Stimulated activated effector memory CD8-positive, alpha-beta T cell treated with anti-CD3 and anti-CD28 coated beads, Interleukin-12 subunit alpha, Interleukin-12 subunit beta, amount 100 ng/mL, for 72 hours (primary cell): ENCODE measurements around the gene ITCH.
A peak's percentile ranks its signal among the peaks of the same experiment; 100 is the strongest.

Experiments
- ATAC-seq: fragments of 150-1000 bp; cut with Tn5 transposase; 2 replicates; pipeline ENCODE4 v1.10.0; 2021
- DNase-seq, 2 donors: peaks; one replicate each; pipeline ENCODE4 v3.0.0; 2021 to 2022; ENCODE audit warnings: low spot score in 2 of 2
- H3K27ac Mint-ChIP-seq: one replicate; pipeline ENCODE4 v1.8.0; 2022; ENCODE audit warnings: mild to moderate bottlenecking, mixed read lengths
- H3K36me3 Mint-ChIP-seq: one replicate; pipeline ENCODE4 v1.8.0; 2022; ENCODE audit warnings: mild to moderate bottlenecking, mixed read lengths
- H3K4me1 Mint-ChIP-seq: one replicate; pipeline ENCODE4 v1.8.0; 2022; ENCODE audit warnings: mixed read lengths
- H3K4me3 Mint-ChIP-seq: one replicate; pipeline ENCODE4 v1.8.0; 2022; ENCODE audit warnings: mild to moderate bottlenecking, mixed read lengths
- H3K9me3 Mint-ChIP-seq: one replicate; pipeline ENCODE4 v1.8.0; 2022; ENCODE audit warnings: mixed read lengths

Gene ITCH

DNA sequence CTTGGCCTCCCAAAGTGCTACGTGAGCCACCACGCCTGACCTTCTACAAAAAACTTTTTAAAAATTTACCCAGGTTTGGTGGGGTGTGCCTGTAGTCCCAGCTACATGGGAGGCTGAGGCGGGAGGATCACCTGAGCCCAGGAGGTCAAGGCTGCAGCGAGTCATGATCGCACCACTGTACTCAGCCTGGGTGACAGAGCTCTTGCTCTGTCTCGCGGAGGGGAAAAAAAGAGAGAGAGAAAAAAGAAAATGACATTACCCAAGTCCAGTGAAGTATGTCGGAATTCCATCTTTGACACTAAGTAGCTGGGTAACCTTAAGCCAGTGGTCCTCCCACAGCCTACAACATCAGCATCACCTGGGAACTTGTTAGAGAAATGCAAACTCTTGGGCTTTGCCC is 176.7 kb downstream of the ITCH start:
- H3K9me3 Mint-ChIP-seq, result no peaks in the 10 kb centered on the region
- ATAC-seq, result no peak

DNA sequence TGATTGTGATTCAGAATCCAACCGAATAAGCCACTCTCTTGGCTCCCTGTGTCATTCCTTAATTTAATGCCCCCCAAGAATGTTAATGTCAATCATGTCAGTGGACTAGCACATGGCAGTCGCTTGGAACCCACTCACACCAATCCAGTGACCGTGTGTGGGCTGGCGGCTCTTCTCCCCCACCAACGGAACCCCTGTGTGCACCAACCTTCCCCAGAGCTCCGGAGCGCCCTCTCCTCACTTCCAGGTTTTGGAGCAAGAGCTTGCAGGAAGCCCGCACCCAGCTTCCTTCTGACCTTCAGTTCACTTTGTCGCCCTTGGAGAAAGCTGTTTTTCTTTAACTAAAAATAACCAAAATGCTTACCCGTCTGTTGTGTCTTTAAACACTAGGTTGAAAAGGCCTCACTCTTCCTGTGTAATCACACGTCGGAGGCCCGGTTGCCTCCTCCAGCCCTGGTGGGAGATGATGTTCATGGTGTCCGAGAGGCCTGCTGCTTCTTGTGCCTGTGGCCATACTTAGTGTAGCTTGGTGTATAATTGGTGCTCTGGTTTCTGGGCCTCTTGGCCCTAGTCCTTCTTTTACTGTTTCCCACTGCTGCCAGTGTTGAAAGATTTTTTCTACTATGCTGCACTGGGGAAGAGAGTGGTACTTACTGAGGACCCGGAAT is 177.7 kb downstream of the ITCH start:
- H3K4me1 Mint-ChIP-seq, result peaks cover 18% of the 10 kb centered on the region
- peak overlapping the region; percentile 93 for H3K27ac Mint-ChIP-seq
- peak overlapping the region; percentile 25 for H3K4me3 Mint-ChIP-seq
- DNase-seq (no peak), ATAC-seq (no peak)
- no peaks in the 10 kb centered on the region for H3K9me3 Mint-ChIP-seq
- peaks cover 65% of the 10 kb centered on the region for H3K36me3 Mint-ChIP-seq

More for the DNA sequence above, 176.7 kb downstream of the ITCH start:
- peaks cover 74% of the 10 kb centered on the region for H3K36me3 Mint-ChIP-seq
- no peak overlapping the region for H3K4me3 Mint-ChIP-seq
- no peak for DNase-seq
- peaks cover 22% of the 10 kb centered on the region for H3K4me1 Mint-ChIP-seq
- no peak overlapping the region for H3K27ac Mint-ChIP-seq

DNA sequence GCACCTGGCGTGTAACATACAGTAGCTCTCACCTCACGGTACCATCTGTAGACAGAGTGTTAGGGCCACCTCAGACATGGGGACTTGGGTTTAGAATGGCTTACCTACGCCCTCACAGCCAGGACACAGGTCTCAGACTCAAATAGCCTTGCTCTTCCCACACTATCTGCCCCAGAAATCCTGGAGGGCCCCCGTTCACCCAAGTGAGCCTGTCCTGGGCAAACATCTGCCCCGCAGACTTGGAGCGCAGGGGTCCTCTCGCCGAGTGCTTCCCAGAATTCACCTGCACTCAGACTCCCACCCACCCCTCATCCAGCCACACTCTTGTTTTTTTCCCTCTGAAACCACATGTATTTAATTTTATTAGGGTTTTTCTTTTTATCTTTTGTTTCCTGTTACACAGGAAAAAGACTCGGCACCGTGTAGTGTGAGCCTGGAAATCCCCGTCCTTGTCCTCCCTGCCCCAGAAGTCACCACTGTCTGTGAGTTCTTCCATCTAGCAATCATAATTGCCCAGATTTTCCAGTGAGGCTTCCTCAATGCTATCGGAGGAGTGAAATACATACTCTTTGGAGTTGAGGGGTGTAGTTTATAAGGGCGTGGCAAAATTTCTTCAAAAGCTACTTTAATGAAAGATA is 178.3 kb downstream of the ITCH start:
- DNase-seq (no peak), ATAC-seq (peak; percentile 61)
- Mint-ChIP-seq H3K4me3 (peak overlapping the region; percentile 25), H3K36me3 (peaks cover 58% of the 10 kb centered on the region), H3K27ac (peak overlapping the region; percentile 93), H3K4me1 (peaks cover 16% of the 10 kb centered on the region), H3K9me3 (no peaks in the 10 kb centered on the region)

DNA sequence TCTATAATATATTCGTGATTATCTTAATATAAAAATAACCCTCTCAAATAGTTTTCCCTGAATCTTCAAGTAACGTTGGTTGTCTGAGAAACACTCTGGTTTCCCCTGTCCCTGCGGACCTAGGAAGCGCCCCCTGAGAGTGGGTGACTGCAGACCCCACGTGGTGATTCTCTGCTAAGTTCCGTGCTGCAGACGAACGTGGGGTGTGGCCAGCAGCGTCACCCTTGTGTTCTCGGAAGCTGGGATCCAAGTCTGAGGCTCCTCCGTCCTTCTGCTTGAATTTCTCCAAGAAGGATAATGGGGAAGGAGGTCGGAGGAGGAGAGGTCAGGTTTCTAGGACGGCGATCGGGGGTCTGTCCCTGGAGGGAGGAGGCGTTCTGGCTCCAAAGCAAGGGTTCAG is 178.8 kb downstream of the ITCH start:
- ATAC-seq (no peak), DNase-seq (no peak)
- no peaks in the 10 kb centered on the region for H3K9me3 Mint-ChIP-seq
- peaks cover 53% of the 10 kb centered on the region for H3K36me3 Mint-ChIP-seq
- H3K4me1 Mint-ChIP-seq, result peaks cover 16% of the 10 kb centered on the region
- H3K27ac Mint-ChIP-seq, result peak overlapping the region; percentile 93
- H3K4me3 Mint-ChIP-seq, result no peak overlapping the region

DNA sequence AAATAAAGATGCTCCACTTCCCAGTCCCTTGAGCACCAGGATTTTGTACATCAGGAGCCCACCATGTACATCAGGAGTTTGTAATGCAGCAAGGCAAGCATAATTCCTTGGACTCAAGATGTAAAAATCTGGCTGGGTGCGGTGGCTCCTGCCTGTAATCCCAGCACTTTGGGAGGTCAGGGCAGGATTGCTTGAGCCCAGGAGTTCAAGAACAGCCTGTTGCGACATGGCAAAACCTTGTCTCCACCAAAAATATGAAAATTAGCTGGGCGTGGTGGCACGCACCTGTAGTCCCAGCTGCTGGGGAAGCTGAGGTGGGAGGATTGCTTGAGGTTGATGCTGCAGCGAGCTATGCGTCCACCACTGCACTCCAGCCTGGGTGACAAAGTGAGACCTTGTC is 179.4 kb downstream of the ITCH start:
- H3K4me1 Mint-ChIP-seq, result peaks cover 16% of the 10 kb centered on the region
- ATAC-seq, result no peak
- H3K4me3 Mint-ChIP-seq, result no peak overlapping the region
- peaks cover 48% of the 10 kb centered on the region for H3K36me3 Mint-ChIP-seq
- H3K27ac Mint-ChIP-seq, result no peak overlapping the region
- no peak for DNase-seq
- H3K9me3 Mint-ChIP-seq, result no peaks in the 10 kb centered on the region

DNA sequence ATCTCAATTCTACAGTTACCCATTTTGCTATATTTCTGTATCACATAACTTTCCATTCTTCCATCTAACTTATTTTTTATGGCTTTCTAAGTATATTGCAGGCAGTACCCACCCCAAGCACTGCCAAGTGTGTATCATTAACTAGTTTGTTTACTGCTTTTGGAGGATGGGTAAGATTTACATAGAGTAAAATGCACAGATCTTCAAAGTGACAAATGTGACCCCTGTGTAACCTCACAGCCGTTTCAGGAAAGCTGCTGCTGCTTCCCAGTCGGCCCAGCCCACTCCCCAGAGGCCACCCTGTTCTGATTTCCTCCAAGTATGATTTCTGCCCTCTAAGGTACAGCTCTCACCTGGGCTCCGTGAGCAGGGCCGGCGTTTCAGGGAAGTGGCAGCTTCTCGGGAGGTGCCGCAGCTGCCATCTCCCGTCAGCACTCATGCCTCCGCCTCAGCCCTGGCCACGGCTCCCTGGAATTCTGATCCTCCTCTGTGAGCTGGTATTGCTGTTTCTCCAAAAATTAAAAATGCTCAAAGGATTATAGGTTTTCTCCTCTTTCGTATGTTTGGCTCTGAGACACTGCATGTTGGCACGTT is 180.5 kb downstream of the ITCH start:
- Mint-ChIP-seq H3K27ac (peak overlapping the region; percentile 43), H3K36me3 (peaks cover 36% of the 10 kb centered on the region), H3K4me1 (peaks cover 16% of the 10 kb centered on the region), H3K4me3 (no peak overlapping the region), H3K9me3 (no peaks in the 10 kb centered on the region)
- no peak for DNase-seq
- no peak for ATAC-seq

DNA sequence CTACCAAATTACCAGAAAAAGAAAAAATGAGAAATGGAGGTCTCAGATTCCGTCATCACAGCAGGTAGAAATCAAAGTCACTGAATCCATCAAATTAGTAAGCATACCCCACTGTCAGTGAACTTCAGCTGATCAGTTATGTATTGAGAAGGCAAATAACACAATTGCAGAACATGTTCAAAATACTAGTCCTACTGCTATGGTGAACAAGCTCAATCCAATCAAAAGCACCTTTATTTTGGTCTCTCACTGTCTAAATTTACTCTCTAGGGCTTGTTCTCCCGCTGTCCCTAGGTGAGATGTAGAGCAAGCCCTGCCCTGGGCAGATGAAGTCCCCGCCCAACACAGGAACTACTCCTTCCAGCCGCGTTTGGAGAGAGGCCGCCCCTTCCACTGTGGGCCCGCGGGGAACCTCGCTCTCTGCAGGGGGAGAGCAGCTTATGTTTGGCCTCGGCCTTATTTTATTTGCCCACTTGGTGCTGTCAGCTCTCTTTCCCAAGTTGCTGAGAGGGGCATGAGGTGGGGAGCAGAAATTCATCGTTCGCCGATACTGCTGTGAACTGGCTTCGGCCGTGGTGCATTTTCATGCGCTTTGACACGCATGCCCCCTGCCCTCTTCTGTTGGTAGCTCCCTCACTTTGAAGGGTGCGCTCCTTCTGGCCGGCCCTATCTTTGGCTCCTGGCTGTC is 181.2 kb downstream of the ITCH start:
- peaks cover 30% of the 10 kb centered on the region for H3K36me3 Mint-ChIP-seq
- H3K4me3 Mint-ChIP-seq, result no peak overlapping the region

DNA sequence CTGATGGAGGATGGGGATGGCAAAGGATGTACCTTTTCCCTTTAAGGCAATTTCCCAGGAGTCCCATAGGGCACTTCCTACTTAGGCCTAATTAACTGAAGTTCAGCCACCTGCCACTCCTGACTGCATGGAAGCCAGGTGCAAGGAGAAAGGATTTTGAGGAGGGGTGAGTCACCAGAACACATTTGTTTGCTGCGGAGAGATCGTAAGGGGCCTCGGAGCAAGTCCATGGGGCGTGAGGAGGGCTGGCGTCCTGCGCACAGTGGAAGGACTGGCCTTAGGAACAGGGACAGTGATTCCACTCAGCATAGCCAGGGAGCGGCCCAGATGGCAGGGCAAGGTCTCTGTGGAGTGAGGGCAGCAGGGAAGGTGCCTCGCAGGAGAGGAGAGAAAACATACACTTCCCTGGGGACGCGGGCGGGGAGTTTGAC is 183.7 kb downstream of the ITCH start:
- H3K27ac Mint-ChIP-seq, result peak overlapping the region; percentile 40
- ATAC-seq, result no peak
- H3K4me1 Mint-ChIP-seq, result peaks cover under 1% of the 10 kb centered on the region
- no peaks in the 10 kb centered on the region for H3K9me3 Mint-ChIP-seq
- H3K36me3 Mint-ChIP-seq, result peaks cover 4% of the 10 kb centered on the region
- H3K4me3 Mint-ChIP-seq, result no peak overlapping the region
- DNase-seq, result no peak

More for the DNA sequence above, 181.2 kb downstream of the ITCH start:
- Mint-ChIP-seq H3K9me3 (no peaks in the 10 kb centered on the region), H3K4me1 (peaks cover 16% of the 10 kb centered on the region), H3K27ac (peak overlapping the region; percentile 43)
- DNase-seq (no peak), ATAC-seq (peak; percentile 53)

DNA sequence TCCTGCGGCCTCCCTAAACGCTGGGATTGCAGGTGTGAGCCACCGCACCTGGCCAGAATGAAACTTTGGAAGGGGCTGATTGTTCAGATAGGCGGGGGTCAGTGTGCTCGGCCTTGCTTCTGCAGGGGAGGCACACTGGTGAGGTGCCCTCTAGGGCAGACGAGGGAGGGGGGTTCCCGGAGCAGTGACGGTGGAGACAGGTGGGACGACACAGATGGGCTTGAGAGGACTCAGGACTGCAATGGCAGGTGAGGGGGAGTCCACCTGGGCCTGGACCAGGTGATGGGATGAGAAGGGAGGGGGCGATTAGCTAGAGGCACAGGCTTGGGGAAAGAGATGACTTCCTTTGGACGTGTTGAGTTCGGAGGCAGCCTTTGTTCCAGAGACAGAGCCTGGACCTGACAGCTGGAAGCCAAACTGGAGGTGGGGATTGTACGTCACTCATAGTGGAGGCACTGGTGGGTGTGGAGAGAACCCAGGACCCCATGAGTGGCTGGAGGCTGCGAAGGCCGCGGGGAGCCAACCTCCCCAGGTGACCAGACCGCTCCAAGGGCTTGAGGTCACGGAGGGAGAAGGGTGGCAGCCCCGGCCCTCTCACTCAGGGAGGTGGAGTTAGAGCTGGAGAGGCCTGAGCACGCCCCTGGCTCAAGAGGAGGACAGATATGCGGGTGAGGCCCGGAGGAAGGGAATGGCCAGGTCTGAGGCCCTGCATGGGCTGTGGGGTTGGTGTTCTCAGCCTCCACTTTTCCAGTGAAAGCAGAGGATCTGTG is 185.0 kb downstream of the ITCH start:
- no peak for DNase-seq
- H3K36me3 Mint-ChIP-seq, result no peaks in the 10 kb centered on the region
- peak overlapping the region; percentile 60 for H3K27ac Mint-ChIP-seq
- H3K9me3 Mint-ChIP-seq, result no peaks in the 10 kb centered on the region
- ATAC-seq, result no peak
- no peaks in the 10 kb centered on the region for H3K4me1 Mint-ChIP-seq
- H3K4me3 Mint-ChIP-seq, result no peak overlapping the region

DNA sequence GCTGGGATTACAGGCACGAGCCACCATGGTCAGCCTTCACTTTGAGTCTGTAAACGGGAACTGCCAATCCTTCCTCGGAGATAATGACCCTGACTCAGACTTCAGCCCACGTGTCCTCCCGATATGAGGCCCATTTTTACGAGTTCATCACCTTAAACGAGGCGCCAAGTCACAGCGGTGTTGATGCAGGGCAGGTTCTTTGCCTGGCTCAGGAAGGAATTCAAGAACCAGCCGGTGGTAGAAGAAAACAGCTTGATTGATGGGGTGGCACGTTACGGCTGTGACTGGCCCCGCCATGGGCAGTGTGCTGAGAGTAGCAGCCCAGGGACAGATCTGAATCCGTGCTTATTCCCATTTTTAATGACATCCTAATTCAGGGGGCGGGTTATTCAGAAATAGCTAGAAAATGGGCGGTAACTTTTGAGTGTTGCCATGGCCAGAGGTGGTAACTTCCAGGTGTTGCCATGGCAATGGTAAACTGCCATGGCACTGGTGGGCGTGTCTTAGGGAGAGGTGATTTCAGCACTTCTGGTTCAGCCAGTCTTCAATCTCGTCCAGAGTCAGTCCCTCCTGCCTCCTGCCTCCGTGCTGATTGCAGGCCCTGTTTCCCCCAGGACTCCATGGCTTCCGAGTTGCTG is 186.3 kb downstream of the ITCH start:
- Mint-ChIP-seq H3K4me3 (no peak overlapping the region), H3K4me1 (no peaks in the 10 kb centered on the region), H3K36me3 (no peaks in the 10 kb centered on the region), H3K9me3 (no peaks in the 10 kb centered on the region), H3K27ac (no peak overlapping the region)
- no peak for ATAC-seq
- DNase-seq, result no peak

DNA sequence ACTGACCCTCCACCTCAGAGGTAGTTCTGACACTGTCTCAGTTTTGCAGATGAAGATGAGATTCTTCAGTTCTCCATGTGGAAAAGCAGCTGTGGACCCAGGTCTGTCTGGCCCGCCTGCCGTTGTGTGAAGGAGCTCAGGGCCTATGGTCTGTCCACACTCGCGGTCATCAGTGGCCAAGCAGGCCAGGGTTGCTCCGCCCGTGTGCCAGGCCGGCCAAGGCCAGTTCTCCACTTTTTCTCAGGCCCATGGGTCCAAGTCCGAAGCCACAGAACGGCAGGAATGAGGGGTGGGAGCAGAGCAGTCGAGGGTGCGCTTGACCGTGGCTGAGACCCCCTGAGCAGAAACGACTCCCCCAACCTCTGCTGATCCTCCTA is 186.8 kb downstream of the ITCH start:
- Mint-ChIP-seq H3K27ac (no peak overlapping the region), H3K36me3 (no peaks in the 10 kb centered on the region), H3K4me3 (no peak overlapping the region), H3K9me3 (no peaks in the 10 kb centered on the region), H3K4me1 (no peaks in the 10 kb centered on the region)
- DNase-seq, result no peak
- no peak for ATAC-seq

DNA sequence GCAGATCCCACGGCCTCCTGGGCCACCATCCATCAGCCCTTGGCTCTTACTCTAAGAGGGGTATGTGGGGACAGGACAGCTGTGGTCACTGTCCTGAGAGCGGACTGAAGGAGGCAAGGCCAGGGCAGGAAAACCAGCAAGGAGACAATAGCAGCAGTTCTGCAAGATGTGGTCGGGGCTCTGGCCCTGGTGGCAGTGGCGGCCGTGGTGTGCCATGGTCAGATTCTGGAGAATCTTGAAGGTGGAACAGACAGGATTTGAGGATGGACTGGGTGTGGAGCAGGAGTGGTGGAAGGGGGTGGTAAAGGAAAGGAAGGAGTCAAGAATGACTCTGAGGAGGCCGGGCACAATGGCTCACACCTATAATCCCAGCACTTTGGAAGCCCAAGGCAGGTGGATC is 189.5 kb downstream of the ITCH start:
- H3K4me3 Mint-ChIP-seq, result no peak overlapping the region

DNA sequence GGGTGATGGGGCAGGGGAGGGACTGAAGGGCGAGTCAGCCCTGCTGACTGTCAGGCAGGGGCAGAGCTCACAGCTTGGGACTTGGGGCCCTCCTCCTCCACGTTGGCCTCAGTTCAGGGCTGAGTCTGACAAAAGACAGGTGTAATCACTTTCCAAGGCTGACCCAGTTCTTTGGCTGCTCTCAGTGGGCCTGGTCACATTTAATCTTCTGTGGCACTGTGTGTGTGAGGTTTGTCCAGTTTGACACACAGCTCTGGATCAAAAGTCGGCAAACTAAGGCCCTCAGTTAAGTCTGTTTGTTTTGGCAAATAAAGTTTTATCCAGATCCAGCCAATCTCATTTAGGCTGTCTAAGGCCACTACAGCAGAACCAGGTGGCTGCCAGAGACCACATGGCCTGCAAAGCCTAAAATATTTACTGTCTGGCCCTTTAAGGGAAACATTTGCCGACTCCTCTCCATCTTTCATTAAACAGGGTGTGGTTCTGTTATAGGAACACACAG is 190.3 kb downstream of the ITCH start:
- ATAC-seq (peak; percentile 53), DNase-seq (no peak)
- peaks cover 7% of the 10 kb centered on the region for H3K4me1 Mint-ChIP-seq
- no peak overlapping the region for H3K4me3 Mint-ChIP-seq
- H3K9me3 Mint-ChIP-seq, result no peaks in the 10 kb centered on the region
- peaks cover 5% of the 10 kb centered on the region for H3K36me3 Mint-ChIP-seq
- no peak overlapping the region for H3K27ac Mint-ChIP-seq

More for the DNA sequence above, 189.5 kb downstream of the ITCH start:
- DNase-seq (no peak), ATAC-seq (no peak)
- Mint-ChIP-seq H3K36me3 (no peaks in the 10 kb centered on the region), H3K27ac (no peak overlapping the region), H3K9me3 (no peaks in the 10 kb centered on the region), H3K4me1 (no peaks in the 10 kb centered on the region)

DNA sequence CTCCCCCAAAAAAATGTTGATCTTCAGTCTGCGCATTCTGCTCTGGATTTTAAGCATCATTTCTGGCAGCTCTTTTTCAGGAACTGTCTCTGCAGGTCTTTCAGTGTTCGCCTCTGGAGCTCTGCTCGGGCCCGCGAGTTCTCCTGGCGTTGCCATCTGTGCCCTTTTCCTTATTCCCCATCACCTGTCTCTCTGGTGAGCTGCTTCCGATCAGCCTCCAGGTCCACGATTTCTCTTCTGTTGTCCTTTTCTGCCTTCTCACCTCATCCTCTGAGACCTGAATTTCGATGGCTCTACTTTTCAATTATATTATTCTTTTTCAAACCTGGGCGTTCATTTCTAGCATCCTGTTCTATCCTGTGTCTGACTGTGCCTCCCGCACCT is 194.9 kb downstream of the ITCH start:
- Mint-ChIP-seq H3K36me3 (peaks cover 7% of the 10 kb centered on the region), H3K9me3 (no peaks in the 10 kb centered on the region), H3K4me3 (peak overlapping the region; percentile 87), H3K4me1 (peaks cover 12% of the 10 kb centered on the region), H3K27ac (peak overlapping the region; percentile 95)
- ATAC-seq, result no peak
- DNase-seq, result no peak
